Measurements from ENCODE around the gene NPTX1.

Gene NPTX1

DNA sequence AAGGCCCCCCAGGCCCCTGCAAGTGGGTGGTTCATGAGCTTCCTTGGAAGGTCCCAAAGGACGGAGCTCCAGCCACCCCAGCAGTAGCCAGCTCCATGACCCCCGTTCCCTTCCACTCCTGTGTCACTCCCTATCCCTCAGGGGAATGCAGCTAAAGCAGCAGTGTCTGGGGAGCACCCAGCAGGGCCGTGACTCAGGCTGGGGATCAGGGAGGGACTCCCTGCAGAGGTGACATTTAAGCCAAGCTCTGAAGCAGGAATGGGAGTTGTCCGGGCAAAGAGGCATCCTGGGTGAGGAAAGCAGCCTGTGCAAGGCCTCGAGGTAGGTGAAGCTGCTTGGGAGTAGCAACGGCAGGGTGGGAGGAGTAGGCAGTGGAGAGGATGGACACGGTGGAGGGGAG lies 11.1 kb upstream of the NPTX1 start:
- no peak for TF ChIP-seq CTCF (IDR thresholded peaks at IDR 0.05; ENCODE audit: borderline replicate concordance, control extremely low read depth, extremely low read depth, insufficient read depth, missing control alignments)
- DNase-seq (ENCODE audit: low spot score), result no peak
- in situ Hi-C loops (cut with MboI; ENCODE audit: low sequenced_read_pairs, unreplicated experiment), result no loop called here

- in situ Hi-C loops (cut with MboI; ENCODE audit: low sequenced_read_pairs, unreplicated experiment), result no loop called here
- DNase-seq (ENCODE audit: low spot score), result no peak
- no peak for TF ChIP-seq CTCF (IDR thresholded peaks at IDR 0.05; ENCODE audit: borderline replicate concordance, control extremely low read depth, extremely low read depth, insufficient read depth, missing control alignments)
These were observed 10.3 kb upstream of the NPTX1 start for GRCh38 chr17:80486692-80487091.

GRCh38 chr17:80485846-80486245 lies 9.4 kb upstream of the NPTX1 start:
- peak; percentile 67 for DNase-seq (ENCODE audit: low spot score)
- no peak for TF ChIP-seq CTCF (IDR thresholded peaks at IDR 0.05; ENCODE audit: borderline replicate concordance, control extremely low read depth, extremely low read depth, insufficient read depth, missing control alignments)
- in situ Hi-C loops (cut with MboI; ENCODE audit: low sequenced_read_pairs, unreplicated experiment), result no loop called here

- in situ Hi-C loops (cut with MboI; ENCODE audit: low sequenced_read_pairs, unreplicated experiment), result no loop called here
- no peak for TF ChIP-seq CTCF (IDR thresholded peaks at IDR 0.05; ENCODE audit: borderline replicate concordance, control extremely low read depth, extremely low read depth, insufficient read depth, missing control alignments)
- no peak for DNase-seq (ENCODE audit: low spot score)
These were observed 6.3 kb upstream of the NPTX1 start for GRCh38 chr17:80482555-80483308.

DNA sequence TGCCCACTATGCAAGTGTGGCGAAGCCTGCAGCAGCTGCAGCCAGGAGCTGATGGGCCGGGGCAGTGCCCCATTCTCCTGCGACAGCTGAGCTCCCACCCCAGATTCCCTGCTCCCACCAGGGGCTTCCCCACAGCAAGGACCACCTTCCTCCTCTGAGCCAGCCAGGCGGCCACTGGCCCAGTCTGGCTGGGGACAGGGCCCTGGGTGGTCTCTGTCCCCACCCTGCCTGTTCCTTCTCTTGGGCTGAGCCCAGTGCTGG lies 5.6 kb upstream of the NPTX1 start:
- TF ChIP-seq CTCF (IDR thresholded peaks at IDR 0.05; ENCODE audit: borderline replicate concordance, control extremely low read depth, extremely low read depth, insufficient read depth, missing control alignments), result no peak
- in situ Hi-C loops (cut with MboI; ENCODE audit: low sequenced_read_pairs, unreplicated experiment), result no loop called here
- DNase-seq (ENCODE audit: low spot score), result no peak

- DNase-seq (ENCODE audit: low spot score), result no peak
- TF ChIP-seq CTCF (IDR thresholded peaks at IDR 0.05; ENCODE audit: borderline replicate concordance, control extremely low read depth, extremely low read depth, insufficient read depth, missing control alignments), result no peak
- in situ Hi-C loops (cut with MboI; ENCODE audit: low sequenced_read_pairs, unreplicated experiment), result no loop called here
These were observed 5.1 kb upstream of the NPTX1 start for GRCh38 chr17:80481284-80482057.
